ENCODE data around the gene NBPF11.

GRCh38 chr1:148158341-148159003, 6.4 kb upstream of the NBPF11 start:
- no peak for TF ChIP-seq CTCF (conservative IDR thresholded peaks at IDR 0.05; ENCODE audit: low read depth in 2 of 2)
- no peak for TF ChIP-seq POLR2AphosphoS5 (IDR thresholded peaks at IDR 0.05; ENCODE audit: low read depth)
- TF ChIP-seq JUNB (IDR thresholded peaks at IDR 0.05; ENCODE audit: unreplicated experiment): no peak
- TF ChIP-seq EZH2 (IDR thresholded peaks at IDR 0.05; ENCODE audit: low read depth, unreplicated experiment): no peak
- no peak for TF ChIP-seq EZH2phosphoT487 (IDR thresholded peaks at IDR 0.05; ENCODE audit: unreplicated experiment)
- TF ChIP-seq ZNF462 (CRISPR knock-in tag; IDR thresholded peaks at IDR 0.05): no peak
